IPS DF 4.7 (cell line): ENCODE measurements around the gene GFRA1.

ENCODE experiments used
- DNase-seq: peaks from one replicate; pipeline ENCODE4 v3.0.0-alpha.2; 2013; ENCODE audit warnings: low spot score; ENCODE audit errors: extremely low read depth

The GFRA1 gene

GRCh38 chr10:116241085-116241484 lies 31.9 kb downstream of the GFRA1 start:
- no peak for DNase-seq

GRCh38 chr10:116240157-116240950 lies 32.7 kb downstream of the GFRA1 start:
- no peak for DNase-seq

- DNase-seq = no peak
Measured at GRCh38 chr10:116239229-116239628, 33.8 kb downstream of the GFRA1 start.

GRCh38 chr10:116237970-116238369 lies 35.0 kb downstream of the GFRA1 start:
- no peak for DNase-seq

GRCh38 chr10:116237260-116237659 lies 35.7 kb downstream of the GFRA1 start:
- no peak for DNase-seq

DNA sequence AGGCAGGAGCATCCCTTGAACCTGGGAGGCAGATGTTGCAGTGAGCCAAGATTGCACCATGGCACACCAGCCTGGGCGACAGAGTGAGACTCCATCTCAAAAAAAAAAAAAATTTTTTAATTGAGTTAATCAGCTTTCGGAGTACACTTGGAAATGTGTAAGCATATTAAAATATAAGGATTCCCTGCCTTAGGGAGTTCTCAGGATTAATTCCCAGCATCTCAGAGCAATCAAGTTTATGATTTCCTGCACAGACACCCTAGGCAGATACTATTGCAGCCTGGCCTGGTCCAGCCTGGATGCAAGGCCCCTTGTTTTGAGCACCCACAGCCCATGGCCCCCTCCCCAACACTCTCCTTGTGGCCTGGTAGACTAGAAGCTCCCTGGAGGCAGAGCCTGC lies 39.8 kb downstream of the GFRA1 start:
- no peak for DNase-seq

GRCh38 chr10:116232613-116233012 lies 40.4 kb downstream of the GFRA1 start:
- DNase-seq = no peak

DNA sequence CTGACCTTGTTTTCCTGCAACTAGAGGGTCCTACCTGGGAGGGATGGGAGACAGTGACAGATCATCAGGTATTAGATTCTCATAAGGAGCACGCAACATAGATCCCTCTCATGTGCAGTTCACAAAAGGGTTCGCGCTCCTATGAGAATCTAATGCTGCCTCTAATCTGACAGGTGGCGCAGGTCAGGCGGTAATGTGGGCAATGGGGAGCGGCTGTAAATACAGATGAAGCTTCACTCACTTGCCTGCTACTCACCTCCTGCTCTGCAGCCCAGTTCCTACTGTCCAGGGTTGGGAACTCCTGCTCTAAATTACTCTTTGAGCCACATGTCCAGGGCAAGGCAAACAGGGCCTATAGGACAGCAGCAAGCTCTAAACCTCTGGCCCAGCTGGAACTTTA lies 46.2 kb downstream of the GFRA1 start:
- no peak for DNase-seq

DNA sequence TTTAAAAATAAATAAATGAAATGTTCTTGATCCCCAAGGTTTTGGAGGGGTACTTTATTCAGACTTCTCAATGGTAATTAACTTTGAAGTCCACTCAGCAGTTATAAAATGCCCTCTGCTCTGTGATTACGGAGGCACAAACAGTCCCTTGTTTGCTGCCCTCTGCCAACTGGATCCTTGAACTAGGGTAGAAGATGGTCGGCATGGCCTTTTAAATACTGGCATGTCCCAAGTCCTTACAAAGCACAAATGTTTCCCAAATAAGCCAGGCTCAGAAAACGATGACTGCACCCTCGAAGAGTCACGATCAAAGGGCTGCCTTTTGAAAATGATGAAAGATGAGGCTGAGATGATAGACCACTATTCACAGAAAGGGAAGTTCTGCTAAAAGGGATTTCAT lies 47.0 kb downstream of the GFRA1 start:
- DNase-seq = no peak

DNA sequence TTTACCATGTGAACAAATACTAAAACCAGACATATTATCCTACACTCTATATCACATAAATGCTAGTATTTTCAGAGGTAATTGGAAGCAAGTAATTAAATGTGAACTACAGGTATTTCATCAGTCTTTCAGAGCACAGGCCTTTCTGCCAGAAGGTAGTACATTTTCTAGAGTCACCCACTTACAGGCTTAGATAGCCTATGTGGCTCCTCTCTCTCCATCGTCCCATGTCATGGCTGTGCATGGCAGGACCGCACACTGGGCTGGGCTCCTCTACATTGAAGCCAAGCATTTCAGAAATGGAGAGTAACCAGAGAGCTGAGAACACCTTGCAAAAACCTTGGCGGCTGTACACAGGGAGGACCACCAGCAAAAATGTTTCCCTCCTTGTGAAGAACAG lies 49.7 kb downstream of the GFRA1 start:
- no peak for DNase-seq

DNA sequence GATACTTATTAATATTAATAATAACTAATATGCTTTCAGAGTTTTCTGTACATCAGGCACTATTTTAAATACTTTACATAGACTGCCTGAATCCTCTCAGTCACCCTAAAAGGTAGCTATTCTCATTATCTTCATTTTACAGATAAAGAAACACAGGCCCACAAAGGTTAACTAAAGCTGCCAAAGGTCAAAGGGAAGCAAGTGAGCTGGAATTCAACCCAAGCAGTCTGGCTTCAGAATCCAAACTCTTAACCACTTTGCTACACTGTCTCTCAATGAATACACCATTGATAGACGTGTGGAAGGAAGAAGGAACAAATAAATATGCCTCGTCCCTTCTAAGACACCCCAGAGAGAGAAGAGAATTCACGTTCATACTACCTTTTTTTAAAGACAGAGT lies 52.0 kb downstream of the GFRA1 start:
- DNase-seq = no peak

GRCh38 chr10:116216676-116217075 lies 56.3 kb downstream of the GFRA1 start:
- no peak for DNase-seq

DNA sequence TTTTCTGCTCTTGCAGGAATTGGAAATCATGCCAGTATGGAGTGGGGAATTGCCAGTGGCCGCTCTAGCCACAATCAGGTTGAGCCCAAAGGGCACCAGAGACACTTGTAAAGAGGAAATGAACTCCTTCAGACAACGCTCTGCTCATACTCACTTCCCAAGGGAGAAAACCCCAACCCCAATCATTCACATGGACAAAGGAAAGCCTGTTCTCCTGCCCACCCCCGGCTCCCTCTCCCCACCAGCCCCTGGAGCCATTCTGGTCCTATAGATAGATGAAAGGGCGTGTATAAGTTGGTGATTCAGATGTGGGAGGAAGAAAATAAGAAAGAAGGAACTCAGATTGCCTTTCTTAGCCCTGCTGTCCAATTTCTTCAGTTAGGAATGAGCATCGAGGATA lies 57.4 kb downstream of the GFRA1 start:
- no peak for DNase-seq

DNA sequence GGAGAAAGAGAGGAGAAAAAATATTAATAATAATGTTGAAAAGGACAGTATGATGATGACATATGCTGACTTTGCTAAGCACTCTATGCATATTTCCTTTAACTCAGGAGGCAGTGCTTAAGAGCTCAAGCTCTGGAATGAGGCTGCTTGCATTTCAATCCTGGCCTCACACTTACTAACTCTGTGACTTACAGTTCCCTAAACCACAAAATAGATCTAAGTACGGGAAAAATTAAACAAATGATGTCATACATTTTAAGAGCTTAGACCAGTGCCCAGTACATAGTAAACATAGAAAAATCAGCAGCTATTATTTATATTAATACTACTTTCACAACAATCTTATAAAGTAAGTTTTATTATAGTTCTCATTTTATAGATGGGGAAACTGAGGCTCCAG lies 61.3 kb downstream of the GFRA1 start:
- no peak for DNase-seq

DNA sequence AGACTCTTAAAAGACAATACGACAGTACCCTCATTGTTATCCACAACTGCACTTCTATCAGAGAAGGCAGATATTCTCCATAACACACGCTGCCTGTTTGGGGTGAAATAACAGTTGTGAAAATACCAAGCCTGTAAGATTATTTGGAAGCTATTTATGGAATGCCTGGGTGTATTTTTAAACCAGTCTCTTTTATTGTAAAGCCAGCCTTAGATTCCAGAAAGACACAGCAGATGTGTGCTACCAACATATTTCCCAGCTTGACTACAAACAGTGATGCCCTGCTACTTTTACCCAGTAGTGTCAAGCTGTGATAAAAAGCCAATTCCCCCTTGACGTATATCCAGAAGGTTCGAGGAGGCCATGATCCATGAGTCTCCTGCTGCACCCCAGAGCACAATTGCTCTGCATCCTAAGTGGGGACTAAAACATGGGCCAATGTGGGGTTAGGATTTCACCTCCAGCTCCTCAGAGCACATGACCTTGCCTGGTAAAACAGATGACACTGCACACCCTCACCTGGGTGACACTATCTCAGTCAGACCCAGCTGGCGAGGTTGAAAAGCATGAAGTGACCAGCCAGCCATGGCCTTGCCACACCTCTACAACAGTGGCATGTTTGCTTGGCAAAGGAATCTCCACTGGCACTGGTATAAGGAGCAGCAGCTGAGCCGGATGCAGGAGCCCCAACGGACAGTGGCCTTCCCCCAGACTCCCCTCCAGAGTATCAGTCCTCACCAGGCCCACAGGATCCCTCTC lies 62.2 kb downstream of the GFRA1 start:
- DNase-seq = no peak

- no peak for DNase-seq
Measured at GRCh38 chr10:116209781-116210180, 63.2 kb downstream of the GFRA1 start.

- DNase-seq = no peak
Measured at GRCh38 chr10:116208956-116209567, 63.9 kb downstream of the GFRA1 start.

- no peak for DNase-seq
Measured at GRCh38 chr10:116207690-116208089, 65.3 kb downstream of the GFRA1 start.

DNA sequence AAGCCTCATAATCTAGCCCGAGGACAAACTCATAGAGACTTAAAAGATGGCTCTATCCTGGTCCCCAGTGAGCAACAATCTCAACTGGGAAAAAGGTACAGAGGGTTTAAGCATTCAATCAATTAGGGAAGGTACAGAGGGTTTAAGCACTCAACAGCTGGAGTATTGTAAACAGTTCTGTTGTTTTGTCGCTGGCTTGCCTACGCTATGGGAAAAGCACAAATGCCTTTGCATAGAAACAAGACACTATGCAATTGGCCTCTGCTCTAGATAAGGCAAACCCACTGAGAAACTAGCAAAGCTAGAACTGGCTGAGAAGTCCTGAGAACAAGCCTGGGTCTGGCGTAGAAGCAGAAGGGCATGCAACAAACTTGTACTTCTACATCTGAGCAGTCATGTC lies 69.3 kb downstream of the GFRA1 start:
- DNase-seq = no peak

- DNase-seq = no peak
Measured at GRCh38 chr10:116201670-116202430, 71.2 kb downstream of the GFRA1 start.

- DNase-seq = no peak
Measured at GRCh38 chr10:116201011-116201410, 72.0 kb downstream of the GFRA1 start.

DNA sequence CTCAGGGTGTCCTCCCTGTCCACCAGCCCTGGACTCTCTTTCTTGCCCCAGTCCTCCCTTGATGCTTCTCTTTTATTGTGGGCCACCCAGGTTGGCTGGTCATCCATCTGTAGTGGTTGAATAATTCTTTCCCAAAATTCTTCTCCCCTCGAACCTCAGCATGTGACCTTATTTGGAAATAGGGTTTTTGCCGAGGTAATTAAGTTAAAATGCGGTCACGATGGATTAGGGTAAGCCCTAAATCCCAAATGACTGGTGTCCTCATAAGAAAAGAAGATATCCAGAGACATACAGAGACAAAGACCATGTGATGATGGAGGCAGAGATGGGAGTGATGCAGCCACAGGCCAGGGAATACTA lies 74.3 kb downstream of the GFRA1 start:
- DNase-seq = no peak
